Measurements from ENCODE around the gene EXOSC5. TPM values are rescaled to one million over a fixed set of nuclear protein-coding genes. Genes with fewer than 3 reads are reported as not detected.

EXOSC5 gene
- total and polyA plus RNA-seq, 9 of the 15 experiments (the other 6 are each of a cell fraction or from before 2014, with no cell fraction given), result 10.9 to 75.5 (median 37.8) TPM

DNA sequence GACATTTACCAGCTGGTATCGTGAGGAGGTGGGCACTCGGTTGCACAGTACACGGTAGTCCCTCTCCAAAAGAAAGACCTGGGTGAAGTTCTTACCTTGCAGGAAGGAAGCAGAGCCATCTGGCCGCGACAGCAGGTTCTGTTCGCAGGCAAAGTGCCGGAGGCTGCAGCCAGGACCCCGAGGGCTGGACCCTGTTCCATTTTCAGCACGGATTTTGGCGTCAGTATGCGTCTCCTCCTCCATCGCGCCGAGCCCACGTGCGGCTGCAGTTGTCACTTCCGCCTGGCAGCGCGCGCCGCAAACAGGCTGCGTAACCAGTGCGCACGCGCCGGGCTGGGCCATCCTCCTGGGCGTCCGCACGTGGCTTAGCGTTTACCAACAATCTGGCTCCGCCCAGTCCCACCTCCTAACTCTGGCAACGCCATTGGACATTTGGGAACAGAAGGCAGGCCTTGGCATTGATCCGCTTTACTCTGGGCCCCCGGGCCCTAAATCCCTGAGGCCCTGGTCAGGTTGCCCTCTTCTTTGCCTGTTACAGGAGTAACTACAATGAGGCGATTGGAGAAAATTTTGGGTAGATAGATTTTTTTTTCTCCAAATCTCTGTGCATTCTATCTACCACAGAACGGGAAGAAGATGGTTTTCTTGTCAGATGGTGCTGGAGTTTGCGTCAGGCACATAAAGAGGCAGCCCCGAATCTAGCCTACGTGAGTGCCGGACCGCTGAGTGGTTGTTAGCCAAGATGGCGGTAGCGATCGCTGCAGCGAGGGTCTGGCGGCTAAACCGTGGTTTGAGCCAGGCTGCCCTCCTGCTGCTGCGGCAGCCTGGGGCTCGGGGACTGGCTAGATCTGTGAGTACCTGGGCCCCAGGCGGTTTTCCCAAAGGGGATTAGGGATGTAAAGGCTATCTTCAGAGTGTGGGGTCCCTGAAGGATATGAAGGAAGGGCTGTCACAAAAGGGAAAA lies at the start of gene EXOSC5, which contains the start of gene BCKDHA (continued):
- TF ChIP-seq CREBBP (IDR thresholded peaks at IDR 0.05; ENCODE audit: low read depth, low read length), result no peak
- TF ChIP-seq, protein P1, sequence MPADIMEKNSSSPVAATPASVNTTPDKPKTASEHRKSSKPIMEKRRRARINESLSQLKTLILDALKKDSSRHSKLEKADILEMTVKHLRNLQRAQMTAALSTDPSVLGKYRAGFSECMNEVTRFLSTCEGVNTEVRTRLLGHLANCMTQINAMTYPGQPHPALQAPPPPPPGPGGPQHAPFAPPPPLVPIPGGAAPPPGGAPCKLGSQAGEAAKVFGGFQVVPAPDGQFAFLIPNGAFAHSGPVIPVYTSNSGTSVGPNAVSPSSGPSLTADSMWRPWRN (IDR thresholded peaks at IDR 0.05; ENCODE audit: low read depth), result 0 out of 2 replicates have a peak, but pooled peaks have one; percentile 26
- TF ChIP-seq, protein P2, sequence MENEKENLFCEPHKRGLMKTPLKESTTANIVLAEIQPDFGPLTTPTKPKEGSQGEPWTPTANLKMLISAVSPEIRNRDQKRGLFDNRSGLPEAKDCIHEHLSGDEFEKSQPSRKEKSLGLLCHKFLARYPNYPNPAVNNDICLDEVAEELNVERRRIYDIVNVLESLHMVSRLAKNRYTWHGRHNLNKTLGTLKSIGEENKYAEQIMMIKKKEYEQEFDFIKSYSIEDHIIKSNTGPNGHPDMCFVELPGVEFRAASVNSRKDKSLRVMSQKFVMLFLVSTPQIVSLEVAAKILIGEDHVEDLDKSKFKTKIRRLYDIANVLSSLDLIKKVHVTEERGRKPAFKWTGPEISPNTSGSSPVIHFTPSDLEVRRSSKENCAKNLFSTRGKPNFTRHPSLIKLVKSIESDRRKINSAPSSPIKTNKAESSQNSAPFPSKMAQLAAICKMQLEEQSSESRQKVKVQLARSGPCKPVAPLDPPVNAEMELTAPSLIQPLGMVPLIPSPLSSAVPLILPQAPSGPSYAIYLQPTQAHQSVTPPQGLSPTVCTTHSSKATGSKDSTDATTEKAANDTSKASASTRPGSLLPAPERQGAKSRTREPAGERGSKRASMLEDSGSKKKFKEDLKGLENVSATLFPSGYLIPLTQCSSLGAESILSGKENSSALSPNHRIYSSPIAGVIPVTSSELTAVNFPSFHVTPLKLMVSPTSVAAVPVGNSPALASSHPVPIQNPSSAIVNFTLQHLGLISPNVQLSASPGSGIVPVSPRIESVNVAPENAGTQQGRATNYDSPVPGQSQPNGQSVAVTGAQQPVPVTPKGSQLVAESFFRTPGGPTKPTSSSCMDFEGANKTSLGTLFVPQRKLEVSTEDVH (IDR thresholded peaks at IDR 0.05; ENCODE audit: low read depth, partially characterized antibody), result peak; percentile 60
- TF ChIP-seq RBM15 (IDR thresholded peaks at IDR 0.05; ENCODE audit: insufficient read depth, low read length), result no peak
- no peak for TF ChIP-seq HIVEP1 (CRISPR knock-in tag; IDR thresholded peaks at IDR 0.05)
- TF ChIP-seq ELF2 (CRISPR knock-in tag; IDR thresholded peaks at IDR 0.05), result peak; percentile 85
- 0 out of 2 replicates have a peak, but pooled peaks have one; percentile 11 for TF ChIP-seq ZNF12 (CRISPR knock-in tag; IDR thresholded peaks at IDR 0.05)
- TF ChIP-seq, protein P3, sequence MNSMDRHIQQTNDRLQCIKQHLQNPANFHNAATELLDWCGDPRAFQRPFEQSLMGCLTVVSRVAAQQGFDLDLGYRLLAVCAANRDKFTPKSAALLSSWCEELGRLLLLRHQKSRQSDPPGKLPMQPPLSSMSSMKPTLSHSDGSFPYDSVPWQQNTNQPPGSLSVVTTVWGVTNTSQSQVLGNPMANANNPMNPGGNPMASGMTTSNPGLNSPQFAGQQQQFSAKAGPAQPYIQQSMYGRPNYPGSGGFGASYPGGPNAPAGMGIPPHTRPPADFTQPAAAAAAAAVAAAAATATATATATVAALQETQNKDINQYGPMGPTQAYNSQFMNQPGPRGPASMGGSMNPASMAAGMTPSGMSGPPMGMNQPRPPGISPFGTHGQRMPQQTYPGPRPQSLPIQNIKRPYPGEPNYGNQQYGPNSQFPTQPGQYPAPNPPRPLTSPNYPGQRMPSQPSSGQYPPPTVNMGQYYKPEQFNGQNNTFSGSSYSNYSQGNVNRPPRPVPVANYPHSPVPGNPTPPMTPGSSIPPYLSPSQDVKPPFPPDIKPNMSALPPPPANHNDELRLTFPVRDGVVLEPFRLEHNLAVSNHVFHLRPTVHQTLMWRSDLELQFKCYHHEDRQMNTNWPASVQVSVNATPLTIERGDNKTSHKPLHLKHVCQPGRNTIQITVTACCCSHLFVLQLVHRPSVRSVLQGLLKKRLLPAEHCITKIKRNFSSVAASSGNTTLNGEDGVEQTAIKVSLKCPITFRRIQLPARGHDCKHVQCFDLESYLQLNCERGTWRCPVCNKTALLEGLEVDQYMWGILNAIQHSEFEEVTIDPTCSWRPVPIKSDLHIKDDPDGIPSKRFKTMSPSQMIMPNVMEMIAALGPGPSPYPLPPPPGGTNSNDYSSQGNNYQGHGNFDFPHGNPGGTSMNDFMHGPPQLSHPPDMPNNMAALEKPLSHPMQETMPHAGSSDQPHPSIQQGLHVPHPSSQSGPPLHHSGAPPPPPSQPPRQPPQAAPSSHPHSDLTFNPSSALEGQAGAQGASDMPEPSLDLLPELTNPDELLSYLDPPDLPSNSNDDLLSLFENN (IDR thresholded peaks at IDR 0.05; ENCODE audit: low read depth in 2 of 2, low read length in 2 of 2), result no peak
- no peak for TF ChIP-seq BRCA1 (IDR thresholded peaks at IDR 0.05)
- TF ChIP-seq BRCA1 (CRISPR knock-in tag; IDR thresholded peaks at IDR 0.05), result no peak
- TF ChIP-seq, protein P4, sequence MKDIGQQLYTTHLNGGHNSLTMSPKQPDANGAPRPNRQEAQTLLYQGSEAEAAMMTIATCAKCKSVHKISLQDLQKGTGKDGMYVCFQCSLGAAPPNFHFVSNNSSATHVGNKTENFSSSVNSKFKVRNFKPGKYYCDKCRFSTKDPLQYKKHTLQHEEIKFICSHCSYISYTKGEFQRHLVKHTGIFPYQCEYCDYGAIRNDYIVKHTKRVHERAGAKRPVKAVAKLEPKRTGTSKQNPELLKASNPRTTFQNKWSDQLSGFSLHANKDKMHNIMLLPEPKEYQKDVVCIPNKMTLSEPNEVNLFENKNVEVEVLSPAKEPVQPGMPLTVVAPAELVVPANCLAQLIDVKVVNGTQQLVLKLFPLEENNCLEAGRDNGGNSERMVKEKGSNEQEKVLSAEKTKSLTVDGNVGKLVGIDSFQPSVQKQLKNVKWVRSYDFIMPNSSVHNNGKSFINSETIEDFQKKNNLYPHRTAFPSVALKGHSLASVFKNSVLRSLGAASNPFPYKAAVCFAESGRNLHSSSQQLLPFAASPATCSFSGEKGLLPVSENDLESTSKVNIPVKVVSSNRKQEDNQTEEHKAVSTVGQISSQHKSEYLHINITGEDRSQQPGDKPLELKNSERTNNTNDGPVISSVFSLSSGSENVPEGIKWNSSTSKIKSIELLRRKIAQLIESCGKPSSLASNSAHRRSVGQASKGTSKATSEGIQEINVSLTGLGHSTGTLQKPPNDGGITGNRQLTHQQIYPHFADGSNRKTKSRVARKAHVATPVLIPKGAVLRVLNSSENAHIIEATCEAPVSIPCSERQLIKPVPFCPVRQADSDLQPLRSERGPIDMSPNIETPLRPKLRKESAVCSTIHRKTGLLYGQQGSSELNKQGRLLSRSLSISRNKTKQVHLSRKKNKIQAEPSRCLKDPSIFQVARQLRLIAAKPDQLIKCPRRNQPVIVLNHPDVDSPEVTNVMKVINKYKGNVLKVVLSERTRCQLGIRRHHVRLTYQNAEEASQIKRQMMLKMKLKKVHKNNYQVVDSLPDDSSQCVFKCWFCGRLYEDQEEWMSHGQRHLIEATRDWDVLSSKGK (CRISPR knock-in tag; IDR thresholded peaks at IDR 0.05), result no peak
- TF ChIP-seq MAZ (CRISPR knock-in tag; conservative IDR thresholded peaks at IDR 0.05 in 1 of 2, IDR thresholded peaks at IDR 0.05 in 1 of 2), result peak in 1 of 2 experiments; percentile 59; a peak in 3 of 4 replicates
- TF ChIP-seq FOXJ3 (CRISPR knock-in tag; IDR thresholded peaks at IDR 0.05), result no peak
- TF ChIP-seq POU5F1 (IDR thresholded peaks at IDR 0.05; ENCODE audit: borderline replicate concordance, low read depth, low read length, partially characterized antibody), result peak; percentile 73
- TF ChIP-seq ZNF75A (CRISPR knock-in tag; IDR thresholded peaks at IDR 0.05), result no peak
